K562 (cell line): ENCODE results near the gene NR1H2. TPM values are rescaled to one million over a fixed set of nuclear protein-coding genes. Genes with fewer than 3 reads are reported as not detected.
A peak's percentile ranks its signal among the peaks of the same experiment; 100 is the strongest.

Experiments
- DIDO1 ChIP-seq: fragments of 450-650 bp; IDR thresholded peaks from 2 replicates; pipeline ENCODE4 v1.6.1; 2016; ENCODE audit warnings: low read depth, missing biosample characterization, missing genetic modification characterization
- EP400 ChIP-seq: fragments of 450-650 bp; IDR thresholded peaks from 2 replicates; pipeline ENCODE4 v1.6.1; 2017; ENCODE audit warnings: antibody characterized with exemption, mild to moderate bottlenecking, moderate library complexity
- KAT7 ChIP-seq: sonication (generic); formaldehyde crosslinking; IDR thresholded peaks from 2 replicates; pipeline ENCODE4 v1.8.0; 2022; ENCODE audit warnings: missing genetic modification reagents, mild to moderate bottlenecking, borderline replicate concordance
- KDM2B ChIP-seq: fragments of 250-450 bp; sonication (Bioruptor Pico); IDR thresholded peaks from 2 replicates; pipeline ENCODE4 v1.8.0; 2021; ENCODE audit warnings: mild to moderate bottlenecking, moderate library complexity
- PHB ChIP-seq: fragments of 250-450 bp; sonication (Bioruptor Pico); IDR thresholded peaks from 2 replicates; pipeline ENCODE4 v1.5.0; 2021
- PHF21A ChIP-seq: fragments of 450-650 bp; IDR thresholded peaks from 2 replicates; pipeline ENCODE4 v1.6.1; 2017; ENCODE audit warnings: low read depth, borderline replicate concordance
- SAFB ChIP-seq: fragments of 200-400 bp; formaldehyde crosslinking; IDR thresholded peaks from 2 replicates; pipeline ENCODE4 v1.6.1; 2017; ENCODE audit warnings: low read depth, low read length, borderline replicate concordance
- SLC30A9 ChIP-seq: fragments of 250-450 bp; sonication (Bioruptor Pico); IDR thresholded peaks from 2 replicates; pipeline ENCODE4 v1.8.0; 2022; ENCODE audit warnings: mild to moderate bottlenecking, moderate library complexity
- SMC3 ChIP-seq: conservative IDR thresholded peaks from 2 replicates; pipeline ENCODE4 v1.6.1; 2011; ENCODE audit warnings: low read depth, low read length, improper control_type of control experiment; ENCODE audit not compliant: insufficient read depth
- SP1 ChIP-seq: sonication (generic); formaldehyde crosslinking; IDR thresholded peaks from 2 replicates; pipeline ENCODE4 v1.8.1; 2022; ENCODE audit warnings: mild to moderate bottlenecking, missing genetic modification reagents
- SPI1 ChIP-seq: IDR thresholded peaks from 2 replicates; pipeline ENCODE4 v1.6.1; 2011; ENCODE audit warnings: low read depth, low read length, control low read depth, borderline replicate concordance
- U2AF1 ChIP-seq: fragments of 200-400 bp; formaldehyde crosslinking; optimal IDR thresholded peaks from 2 replicates; pipeline ENCODE3; 2017; ENCODE audit warnings: mild to moderate bottlenecking, low read depth, low read length, moderate library complexity
- ZNF785 ChIP-seq: fragments of 250-450 bp; sonication (Bioruptor Pico); IDR thresholded peaks from 2 replicates; pipeline ENCODE4 v1.4.0; 2020; ENCODE audit warnings: mild to moderate bottlenecking
- polyA plus RNA-seq, 8 experiments: library from polyadenylated mRNA; depleted of rRNA in 4 of 8; stranded (reverse) in 5 of 8; unstranded in 3 of 8; fragments of >200 nt; fragmentation: Nextera tagmentation in 2 of 8; fragmentation: Illumina TruSeq in 1 of 8; extraction: Ambion mirVana in 2 of 8; extraction: Trizol in 1 of 8; gene quantifications; 2 replicates each; pipeline versions ENCODE4 v1.2.1 to v1.2.3, GENCODE V29; 2011 to 2014; ENCODE audit warnings: inconsistent platforms in 1 of 8, missing spikeins in 1 of 8
- total RNA-seq, 7 experiments: library from RNA; depleted of rRNA in 6 of 7; stranded (reverse); fragments of >200 nt in 6 of 7; fragmentation: Illumina TruSeq in 2 of 7; extraction: Trizol in 2 of 7; gene quantifications; 2 replicates each; pipeline versions ENCODE4 v1.2.1 to v1.2.3, GENCODE V29; 2011 to 2021; ENCODE audit warnings: low replicate concordance in 1 of 7
- TF ChIP-seq, protein P1 (sequence below): fragments of 200-600 bp; sonication (generic); IDR thresholded peaks from one replicate; pipeline ENCODE4 v1.6.1; 2012; ENCODE audit warnings: mild to moderate bottlenecking, low read depth, low read length, inconsistent platforms
- TF ChIP-seq, protein P2 (sequence below): fragments of 450-650 bp; IDR thresholded peaks from 2 replicates; pipeline ENCODE4 v1.6.1; 2016; ENCODE audit warnings: borderline replicate concordance

NR1H2 gene
- total and polyA plus RNA-seq, 9 of the 15 experiments (the other 6 are each of a cell fraction or from before 2014, with no cell fraction given), result 0.11 to 73.8 (median 24.0) TPM

DNA sequence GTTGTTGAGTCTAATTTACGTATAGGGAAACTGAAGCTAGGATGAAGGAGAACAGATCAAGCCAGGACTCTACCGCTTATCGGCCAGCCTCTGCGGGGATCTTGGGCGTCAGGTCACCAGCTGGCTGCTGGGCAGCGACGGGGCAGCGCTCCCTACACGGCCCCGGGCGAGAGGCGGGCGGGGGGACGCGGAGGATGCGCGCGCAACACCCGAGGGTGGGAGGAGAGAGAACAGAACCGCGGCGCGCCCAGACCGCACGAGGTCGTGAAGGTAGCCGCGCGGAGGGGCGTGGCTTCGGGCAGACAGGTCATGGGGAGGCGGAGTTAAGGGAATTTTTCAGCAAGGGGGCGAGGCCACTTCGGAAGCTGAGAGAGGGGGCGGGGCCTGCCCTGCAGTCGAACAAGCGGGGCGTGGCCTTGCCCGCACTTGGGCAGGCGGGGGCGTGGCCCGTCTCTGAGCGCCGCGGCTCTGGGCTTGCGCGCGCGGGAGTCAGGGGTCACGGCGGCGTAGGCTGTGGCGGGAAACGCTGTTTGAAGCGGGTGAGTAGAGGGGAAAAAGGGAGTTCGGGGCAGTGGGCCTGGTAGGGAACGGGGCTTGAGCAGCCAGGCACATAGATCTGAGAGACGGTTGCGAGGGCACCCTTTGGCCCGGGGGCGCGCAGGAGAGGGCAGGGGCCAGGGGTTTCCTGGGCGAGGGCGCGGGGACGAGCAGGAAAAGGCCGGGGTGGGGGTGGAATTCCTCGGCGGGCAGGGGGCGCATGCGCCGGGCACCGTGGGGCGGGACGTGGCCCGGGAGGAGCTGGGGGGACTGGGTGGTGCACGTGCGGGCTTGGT, 7.8 kb downstream of the NR1H2 start, which contains the start of gene POLD1 (continued):
- TF ChIP-seq, protein P1, sequence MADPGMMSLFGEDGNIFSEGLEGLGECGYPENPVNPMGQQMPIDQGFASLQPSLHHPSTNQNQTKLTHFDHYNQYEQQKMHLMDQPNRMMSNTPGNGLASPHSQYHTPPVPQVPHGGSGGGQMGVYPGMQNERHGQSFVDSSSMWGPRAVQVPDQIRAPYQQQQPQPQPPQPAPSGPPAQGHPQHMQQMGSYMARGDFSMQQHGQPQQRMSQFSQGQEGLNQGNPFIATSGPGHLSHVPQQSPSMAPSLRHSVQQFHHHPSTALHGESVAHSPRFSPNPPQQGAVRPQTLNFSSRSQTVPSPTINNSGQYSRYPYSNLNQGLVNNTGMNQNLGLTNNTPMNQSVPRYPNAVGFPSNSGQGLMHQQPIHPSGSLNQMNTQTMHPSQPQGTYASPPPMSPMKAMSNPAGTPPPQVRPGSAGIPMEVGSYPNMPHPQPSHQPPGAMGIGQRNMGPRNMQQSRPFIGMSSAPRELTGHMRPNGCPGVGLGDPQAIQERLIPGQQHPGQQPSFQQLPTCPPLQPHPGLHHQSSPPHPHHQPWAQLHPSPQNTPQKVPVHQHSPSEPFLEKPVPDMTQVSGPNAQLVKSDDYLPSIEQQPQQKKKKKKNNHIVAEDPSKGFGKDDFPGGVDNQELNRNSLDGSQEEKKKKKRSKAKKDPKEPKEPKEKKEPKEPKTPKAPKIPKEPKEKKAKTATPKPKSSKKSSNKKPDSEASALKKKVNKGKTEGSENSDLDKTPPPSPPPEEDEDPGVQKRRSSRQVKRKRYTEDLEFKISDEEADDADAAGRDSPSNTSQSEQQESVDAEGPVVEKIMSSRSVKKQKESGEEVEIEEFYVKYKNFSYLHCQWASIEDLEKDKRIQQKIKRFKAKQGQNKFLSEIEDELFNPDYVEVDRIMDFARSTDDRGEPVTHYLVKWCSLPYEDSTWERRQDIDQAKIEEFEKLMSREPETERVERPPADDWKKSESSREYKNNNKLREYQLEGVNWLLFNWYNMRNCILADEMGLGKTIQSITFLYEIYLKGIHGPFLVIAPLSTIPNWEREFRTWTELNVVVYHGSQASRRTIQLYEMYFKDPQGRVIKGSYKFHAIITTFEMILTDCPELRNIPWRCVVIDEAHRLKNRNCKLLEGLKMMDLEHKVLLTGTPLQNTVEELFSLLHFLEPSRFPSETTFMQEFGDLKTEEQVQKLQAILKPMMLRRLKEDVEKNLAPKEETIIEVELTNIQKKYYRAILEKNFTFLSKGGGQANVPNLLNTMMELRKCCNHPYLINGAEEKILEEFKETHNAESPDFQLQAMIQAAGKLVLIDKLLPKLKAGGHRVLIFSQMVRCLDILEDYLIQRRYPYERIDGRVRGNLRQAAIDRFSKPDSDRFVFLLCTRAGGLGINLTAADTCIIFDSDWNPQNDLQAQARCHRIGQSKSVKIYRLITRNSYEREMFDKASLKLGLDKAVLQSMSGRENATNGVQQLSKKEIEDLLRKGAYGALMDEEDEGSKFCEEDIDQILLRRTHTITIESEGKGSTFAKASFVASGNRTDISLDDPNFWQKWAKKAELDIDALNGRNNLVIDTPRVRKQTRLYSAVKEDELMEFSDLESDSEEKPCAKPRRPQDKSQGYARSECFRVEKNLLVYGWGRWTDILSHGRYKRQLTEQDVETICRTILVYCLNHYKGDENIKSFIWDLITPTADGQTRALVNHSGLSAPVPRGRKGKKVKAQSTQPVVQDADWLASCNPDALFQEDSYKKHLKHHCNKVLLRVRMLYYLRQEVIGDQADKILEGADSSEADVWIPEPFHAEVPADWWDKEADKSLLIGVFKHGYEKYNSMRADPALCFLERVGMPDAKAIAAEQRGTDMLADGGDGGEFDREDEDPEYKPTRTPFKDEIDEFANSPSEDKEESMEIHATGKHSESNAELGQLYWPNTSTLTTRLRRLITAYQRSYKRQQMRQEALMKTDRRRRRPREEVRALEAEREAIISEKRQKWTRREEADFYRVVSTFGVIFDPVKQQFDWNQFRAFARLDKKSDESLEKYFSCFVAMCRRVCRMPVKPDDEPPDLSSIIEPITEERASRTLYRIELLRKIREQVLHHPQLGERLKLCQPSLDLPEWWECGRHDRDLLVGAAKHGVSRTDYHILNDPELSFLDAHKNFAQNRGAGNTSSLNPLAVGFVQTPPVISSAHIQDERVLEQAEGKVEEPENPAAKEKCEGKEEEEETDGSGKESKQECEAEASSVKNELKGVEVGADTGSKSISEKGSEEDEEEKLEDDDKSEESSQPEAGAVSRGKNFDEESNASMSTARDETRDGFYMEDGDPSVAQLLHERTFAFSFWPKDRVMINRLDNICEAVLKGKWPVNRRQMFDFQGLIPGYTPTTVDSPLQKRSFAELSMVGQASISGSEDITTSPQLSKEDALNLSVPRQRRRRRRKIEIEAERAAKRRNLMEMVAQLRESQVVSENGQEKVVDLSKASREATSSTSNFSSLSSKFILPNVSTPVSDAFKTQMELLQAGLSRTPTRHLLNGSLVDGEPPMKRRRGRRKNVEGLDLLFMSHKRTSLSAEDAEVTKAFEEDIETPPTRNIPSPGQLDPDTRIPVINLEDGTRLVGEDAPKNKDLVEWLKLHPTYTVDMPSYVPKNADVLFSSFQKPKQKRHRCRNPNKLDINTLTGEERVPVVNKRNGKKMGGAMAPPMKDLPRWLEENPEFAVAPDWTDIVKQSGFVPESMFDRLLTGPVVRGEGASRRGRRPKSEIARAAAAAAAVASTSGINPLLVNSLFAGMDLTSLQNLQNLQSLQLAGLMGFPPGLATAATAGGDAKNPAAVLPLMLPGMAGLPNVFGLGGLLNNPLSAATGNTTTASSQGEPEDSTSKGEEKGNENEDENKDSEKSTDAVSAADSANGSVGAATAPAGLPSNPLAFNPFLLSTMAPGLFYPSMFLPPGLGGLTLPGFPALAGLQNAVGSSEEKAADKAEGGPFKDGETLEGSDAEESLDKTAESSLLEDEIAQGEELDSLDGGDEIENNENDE, result no peak
- TF ChIP-seq PHF21A, result no peak
- TF ChIP-seq SPI1, result no peak
- no peak for TF ChIP-seq ZNF785 (CRISPR knock-in tag)
- TF ChIP-seq SMC3, result no peak
- TF ChIP-seq, protein P2, sequence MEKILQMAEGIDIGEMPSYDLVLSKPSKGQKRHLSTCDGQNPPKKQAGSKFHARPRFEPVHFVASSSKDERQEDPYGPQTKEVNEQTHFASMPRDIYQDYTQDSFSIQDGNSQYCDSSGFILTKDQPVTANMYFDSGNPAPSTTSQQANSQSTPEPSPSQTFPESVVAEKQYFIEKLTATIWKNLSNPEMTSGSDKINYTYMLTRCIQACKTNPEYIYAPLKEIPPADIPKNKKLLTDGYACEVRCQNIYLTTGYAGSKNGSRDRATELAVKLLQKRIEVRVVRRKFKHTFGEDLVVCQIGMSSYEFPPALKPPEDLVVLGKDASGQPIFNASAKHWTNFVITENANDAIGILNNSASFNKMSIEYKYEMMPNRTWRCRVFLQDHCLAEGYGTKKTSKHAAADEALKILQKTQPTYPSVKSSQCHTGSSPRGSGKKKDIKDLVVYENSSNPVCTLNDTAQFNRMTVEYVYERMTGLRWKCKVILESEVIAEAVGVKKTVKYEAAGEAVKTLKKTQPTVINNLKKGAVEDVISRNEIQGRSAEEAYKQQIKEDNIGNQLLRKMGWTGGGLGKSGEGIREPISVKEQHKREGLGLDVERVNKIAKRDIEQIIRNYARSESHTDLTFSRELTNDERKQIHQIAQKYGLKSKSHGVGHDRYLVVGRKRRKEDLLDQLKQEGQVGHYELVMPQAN, result peak; percentile 61; the same call in 1 of the 2 replicates
- peak; percentile 92 for TF ChIP-seq SP1
- TF ChIP-seq U2AF1, result no peak
- TF ChIP-seq SLC30A9 (CRISPR knock-in tag), result no peak
- TF ChIP-seq SAFB, result no peak
- TF ChIP-seq KAT7 (CRISPR knock-in tag), result no peak; the same call in 1 of the 2 replicates
- TF ChIP-seq PHB (CRISPR knock-in tag), result peak; percentile 98
- peak; percentile 83 for TF ChIP-seq EP400
- TF ChIP-seq DIDO1, result 0 out of 2 replicates have a peak, but pooled peaks have one; percentile 38
- TF ChIP-seq KDM2B (CRISPR knock-in tag), result no peak
